HG02884 (cell line): ENCODE data around the gene RCL1.
"Not testable (repeated sequence)": the region's sequence is repeated elsewhere in the genome, so short reads cannot be mapped to it uniquely, and the experiment has no call there.

Experiments used
- ATAC-seq: cut with Tn5 transposase; IDR thresholded peaks from one replicate; pipeline ENCODE4 v1.9.1; 2021; ENCODE audit warnings: mild to moderate bottlenecking, moderate library complexity; ENCODE audit not compliant: unreplicated experiment

RCL1 gene

GRCh38 chr9:4783191-4783590, 9.6 kb upstream of the RCL1 start:
- ATAC-seq = not testable (repeated sequence)

GRCh38 chr9:4784403-4784802, 8.3 kb upstream of the RCL1 start:
- ATAC-seq = no peak

GRCh38 chr9:4786599-4786998, 6.1 kb upstream of the RCL1 start:
- no peak for ATAC-seq

- ATAC-seq = no peak
Measured at GRCh38 chr9:4787876-4788275, 4.9 kb upstream of the RCL1 start.

- ATAC-seq = no peak
Measured at GRCh38 chr9:4788703-4789102, 4.0 kb upstream of the RCL1 start.

- ATAC-seq = peak; percentile 30
Measured at GRCh38 chr9:4792054-4792571, 631 bp upstream of the RCL1 start.

GRCh38 chr9:4793459-4794395, 983 bp downstream of the RCL1 start:
- no peak for ATAC-seq

- ATAC-seq = no peak
Measured at GRCh38 chr9:4794691-4795090, 1.9 kb downstream of the RCL1 start.

GRCh38 chr9:4795108-4795507, 2.4 kb downstream of the RCL1 start:
- not testable (repeated sequence) for ATAC-seq

GRCh38 chr9:4796530-4796929, 3.8 kb downstream of the RCL1 start:
- ATAC-seq = no peak

- ATAC-seq = no peak
Measured at GRCh38 chr9:4796988-4797853, 4.5 kb downstream of the RCL1 start.

- ATAC-seq = no peak
Measured at GRCh38 chr9:4797854-4798150, 5.1 kb downstream of the RCL1 start.

GRCh38 chr9:4798281-4799032, 5.7 kb downstream of the RCL1 start:
- no peak for ATAC-seq

- no peak for ATAC-seq
Measured at GRCh38 chr9:4799033-4799430, 6.3 kb downstream of the RCL1 start.

GRCh38 chr9:4799775-4800174, 7.0 kb downstream of the RCL1 start:
- no peak for ATAC-seq

GRCh38 chr9:4801156-4801555, 8.4 kb downstream of the RCL1 start:
- ATAC-seq = no peak

- no peak for ATAC-seq
Measured at GRCh38 chr9:4803670-4804530, 11.2 kb downstream of the RCL1 start.

GRCh38 chr9:4804531-4805016, 11.8 kb downstream of the RCL1 start:
- no peak for ATAC-seq

GRCh38 chr9:4805191-4805918, 12.6 kb downstream of the RCL1 start:
- no peak for ATAC-seq
